Effector memory CD4-positive, alpha-beta T cell (primary cell): ENCODE measurements around the gene IL20RB.

Experiments
- DNase-seq, 3 donors: peaks; one replicate each; pipeline ENCODE4 v3.0.0-alpha.2; 2020
- H3K27ac ChIP-seq: 2 replicates; pipeline ENCODE4 v1.7.0; 2013; ENCODE audit warnings: mild to moderate bottlenecking, low read length, moderate library complexity; ENCODE audit not compliant: insufficient read depth, poor library complexity, severe bottlenecking
- H3K27me3 ChIP-seq: replicated peaks from 2 replicates; pipeline ENCODE4 v1.7.0; 2013; ENCODE audit warnings: mild to moderate bottlenecking, low read length; ENCODE audit not compliant: insufficient read depth, control insufficient read depth, poor library complexity, severe bottlenecking
- H3K36me3 ChIP-seq: 2 replicates; pipeline ENCODE4 v1.7.0; 2013; ENCODE audit warnings: mild to moderate bottlenecking, low read length, moderate library complexity; ENCODE audit not compliant: control insufficient read depth, insufficient read depth
- H3K4me1 ChIP-seq: 2 replicates; pipeline ENCODE4 v1.7.0; 2013; ENCODE audit warnings: low read length, mild to moderate bottlenecking; ENCODE audit not compliant: control insufficient read depth, insufficient read depth, poor library complexity, severe bottlenecking
- H3K4me3 ChIP-seq: 2 replicates; pipeline ENCODE4 v1.7.0; 2013; ENCODE audit warnings: low read length, low read depth, mild to moderate bottlenecking; ENCODE audit not compliant: insufficient read depth, poor library complexity, severe bottlenecking
- H3K9me3 ChIP-seq: 2 replicates; pipeline ENCODE4 v1.7.0; 2013; ENCODE audit warnings: mild to moderate bottlenecking, low read length, moderate library complexity; ENCODE audit not compliant: control insufficient read depth

The IL20RB gene

DNA sequence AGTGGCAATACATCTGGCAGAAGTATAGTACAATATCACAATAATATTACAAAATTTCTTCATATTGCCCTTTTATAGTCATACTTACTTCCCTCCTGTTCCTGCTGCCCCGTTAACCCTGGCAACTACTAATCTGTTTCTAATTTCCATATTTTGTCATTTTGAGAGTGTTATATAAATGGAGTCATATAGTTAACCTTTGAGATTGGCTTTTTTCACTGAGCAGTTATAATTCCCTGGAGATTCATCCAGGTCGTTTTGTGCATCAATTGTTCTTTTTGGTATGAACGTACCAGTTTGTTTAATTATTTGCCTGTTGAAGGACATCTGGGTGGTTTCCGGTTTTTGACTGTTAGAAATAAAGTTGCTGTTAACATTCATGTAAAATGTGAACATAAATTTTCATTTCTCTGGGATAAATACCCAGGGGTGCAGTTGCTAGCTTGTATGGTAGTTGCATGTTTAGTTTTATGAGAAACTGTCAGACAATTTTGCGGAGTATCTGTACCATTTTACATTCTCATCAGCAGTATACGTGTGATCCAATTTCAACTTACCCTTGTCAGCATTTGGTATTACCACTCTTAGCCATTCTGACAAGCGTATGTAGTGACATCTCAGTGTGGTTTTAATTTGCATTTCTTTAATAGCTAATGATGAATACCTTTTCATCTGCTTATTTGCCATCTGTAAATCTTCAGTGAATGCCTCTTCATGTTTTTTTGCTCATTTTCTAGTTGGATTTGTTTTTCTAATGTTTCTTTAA is 32.2 kb upstream of the IL20RB start:
- no peaks in the 10 kb centered on the region for H3K27me3 ChIP-seq
- DNase-seq: no peak
- peaks cover 3% of the 10 kb centered on the region for H3K36me3 ChIP-seq
- H3K9me3 ChIP-seq: no peaks in the 10 kb centered on the region
- no peak overlapping the region for H3K27ac ChIP-seq
- no peak overlapping the region for H3K4me3 ChIP-seq
- H3K4me1 ChIP-seq: peaks cover 4% of the 10 kb centered on the region

DNA sequence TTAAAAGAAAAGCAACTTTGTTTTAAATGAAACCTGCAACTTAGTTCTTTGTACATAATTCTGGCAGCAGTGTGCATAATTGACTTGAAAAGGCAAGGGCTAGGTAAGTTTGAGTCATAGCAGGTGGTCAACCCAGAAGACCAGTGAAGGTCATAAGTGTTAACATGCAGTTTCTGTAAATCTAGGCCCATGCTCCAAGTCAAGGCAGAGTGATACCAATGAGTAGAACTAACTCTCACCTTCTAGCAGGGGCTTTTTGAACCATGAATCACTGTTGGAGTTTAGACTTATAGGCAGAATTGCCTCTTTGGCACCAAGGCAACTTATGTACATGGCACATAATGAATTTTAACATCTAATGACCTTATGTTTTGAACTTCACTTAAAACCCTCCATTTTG is 29.5 kb upstream of the IL20RB start:
- Histone ChIP-seq H3K4me1 (peaks cover 9% of the 10 kb centered on the region), H3K36me3 (peaks cover 3% of the 10 kb centered on the region), H3K27ac (no peak overlapping the region), H3K9me3 (no peaks in the 10 kb centered on the region), H3K4me3 (no peak overlapping the region), H3K27me3 (no peaks in the 10 kb centered on the region)
- no peak for DNase-seq

DNA sequence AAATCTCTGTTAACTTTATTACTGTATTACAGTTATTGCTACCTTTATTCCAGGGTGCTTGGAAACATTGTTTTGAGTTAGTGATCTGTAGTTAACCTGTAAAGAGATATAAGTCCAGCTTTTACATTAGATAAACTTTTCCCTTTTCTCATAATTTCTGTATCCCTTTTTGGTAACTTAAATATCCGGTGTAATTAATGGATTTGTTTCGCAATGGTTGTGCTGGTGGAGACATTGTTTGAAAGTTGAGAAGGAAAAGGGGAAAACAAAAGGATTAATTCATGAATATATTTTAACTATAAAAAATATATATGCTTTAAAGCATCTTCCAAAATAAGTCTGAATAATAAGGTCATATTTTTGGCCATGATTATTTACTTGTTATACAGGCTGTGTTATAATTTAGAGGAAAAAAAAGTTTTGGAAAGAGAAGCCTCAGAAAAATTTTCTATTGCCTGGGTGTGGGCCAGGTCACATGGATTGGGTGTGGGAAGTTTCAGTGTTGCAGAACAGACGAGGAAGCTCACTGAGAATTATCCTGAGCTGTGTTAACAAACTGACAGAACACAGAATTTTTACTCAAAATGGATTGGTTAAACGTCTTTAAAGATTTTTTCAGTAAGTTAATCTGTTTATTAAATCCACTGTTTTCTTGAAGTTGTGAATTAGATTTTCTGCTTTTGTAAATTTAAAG is 27.7 kb upstream of the IL20RB start:
- Histone ChIP-seq H3K4me1 (peaks cover 9% of the 10 kb centered on the region), H3K27me3 (no peaks in the 10 kb centered on the region), H3K27ac (no peak overlapping the region), H3K36me3 (peaks cover 3% of the 10 kb centered on the region), H3K4me3 (no peak overlapping the region), H3K9me3 (no peaks in the 10 kb centered on the region)
- no peak for DNase-seq

DNA sequence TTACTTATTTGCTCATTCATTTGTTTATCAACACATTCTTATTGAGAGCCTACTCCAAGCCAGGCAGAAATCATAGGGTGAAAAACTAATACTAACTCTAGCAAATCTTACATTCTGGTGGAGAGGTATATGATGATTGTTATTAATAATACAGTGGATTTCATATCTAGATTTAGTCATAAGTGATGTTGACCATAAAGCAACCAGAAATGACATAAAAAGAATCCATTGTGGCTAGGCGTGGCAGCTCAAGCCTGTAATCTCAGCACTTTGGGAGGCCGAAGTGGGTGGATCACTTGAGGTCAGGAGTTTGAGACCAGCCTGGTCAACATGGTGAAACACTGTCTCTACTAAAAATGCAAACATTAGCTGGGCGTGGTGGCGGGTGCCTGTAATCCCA is 26.2 kb upstream of the IL20RB start:
- Histone ChIP-seq H3K4me3 (no peak overlapping the region), H3K36me3 (peaks cover 3% of the 10 kb centered on the region), H3K4me1 (peaks cover 9% of the 10 kb centered on the region), H3K27ac (no peak overlapping the region), H3K27me3 (no peaks in the 10 kb centered on the region), H3K9me3 (no peaks in the 10 kb centered on the region)
- no peak for DNase-seq

DNA sequence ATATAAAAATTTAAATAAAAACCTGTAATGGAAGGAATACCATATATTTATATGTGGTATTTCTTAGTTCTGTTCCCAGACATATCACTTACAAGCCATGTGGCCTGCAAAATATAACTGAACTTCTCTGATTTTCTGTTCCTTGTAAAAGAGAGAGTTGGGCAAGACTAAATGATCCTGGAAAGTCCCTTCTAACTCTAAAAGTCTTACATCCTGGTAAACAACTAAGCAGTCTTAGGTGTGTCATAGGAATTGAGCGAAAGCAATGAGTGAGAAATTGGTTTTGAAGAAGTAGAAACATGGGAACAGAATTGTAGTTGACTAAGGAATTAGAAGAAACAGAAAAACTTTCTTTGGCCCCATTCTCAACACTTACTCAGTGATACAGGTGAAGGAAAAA is 25.3 kb upstream of the IL20RB start:
- Histone ChIP-seq H3K9me3 (no peaks in the 10 kb centered on the region), H3K36me3 (peaks cover 3% of the 10 kb centered on the region), H3K4me1 (peaks cover 9% of the 10 kb centered on the region), H3K4me3 (no peak overlapping the region), H3K27ac (peak overlapping the region; percentile 7), H3K27me3 (no peaks in the 10 kb centered on the region)
- DNase-seq: no peak

DNA sequence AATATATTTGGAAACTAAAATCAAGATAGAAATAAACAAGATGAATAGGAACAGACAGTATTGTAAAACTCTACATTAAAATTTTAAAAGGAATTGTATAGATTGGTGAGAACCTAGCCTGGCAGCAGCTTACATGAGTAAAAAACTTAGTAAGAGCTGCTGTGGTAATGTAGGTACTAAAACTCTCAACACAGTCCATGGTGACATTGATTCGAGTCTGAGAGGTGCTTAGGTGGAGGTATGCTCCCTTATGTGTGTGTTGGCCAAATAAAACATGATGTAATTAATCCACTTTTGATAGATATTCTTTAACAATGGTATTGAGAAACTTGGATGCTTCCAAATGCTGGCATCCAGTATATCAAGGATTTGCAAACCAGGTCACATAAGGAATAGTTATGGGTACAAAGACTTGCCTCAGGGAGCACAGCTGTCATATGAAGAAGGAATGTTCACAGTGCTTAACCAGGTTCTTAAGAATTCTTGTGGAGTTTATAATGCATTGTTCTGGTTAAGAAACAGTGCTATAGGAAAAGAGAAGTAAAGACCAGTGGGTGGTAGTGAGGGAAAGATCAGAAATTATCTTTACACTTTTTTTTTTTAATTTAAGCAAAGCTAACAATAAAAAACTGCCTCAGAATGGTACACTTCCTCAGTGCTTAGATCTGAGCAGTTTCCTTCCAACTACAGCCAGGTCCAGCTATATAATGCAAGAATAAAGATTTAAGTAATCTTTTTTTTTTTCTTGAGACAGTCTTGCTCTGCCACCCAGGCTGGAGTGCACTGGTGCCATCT is 24.6 kb upstream of the IL20RB start:
- no peak for DNase-seq
- H3K27ac ChIP-seq: peak overlapping the region; percentile 7
- peaks cover 3% of the 10 kb centered on the region for H3K36me3 ChIP-seq
- no peaks in the 10 kb centered on the region for H3K27me3 ChIP-seq
- H3K4me3 ChIP-seq: no peak overlapping the region
- peaks cover 9% of the 10 kb centered on the region for H3K4me1 ChIP-seq
- H3K9me3 ChIP-seq: no peaks in the 10 kb centered on the region

DNA sequence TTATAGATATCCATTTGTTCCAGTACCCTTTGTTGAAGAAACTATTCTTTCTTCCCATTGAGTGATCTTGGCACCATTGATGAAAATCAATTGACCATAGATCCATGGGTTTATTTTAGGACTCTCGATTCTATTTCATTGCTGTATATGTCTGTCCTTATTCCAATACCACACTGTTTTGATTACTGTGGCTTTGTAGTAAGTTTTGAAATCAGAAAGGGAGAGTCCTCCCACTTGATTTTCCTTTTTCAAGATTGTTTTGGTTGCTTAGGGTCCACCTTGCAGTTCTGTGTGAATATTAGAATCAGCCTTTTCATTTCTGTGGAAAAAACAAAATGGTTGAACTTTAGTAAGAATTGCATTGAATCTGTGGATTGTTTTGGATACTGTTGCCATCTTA is 20.6 kb upstream of the IL20RB start:
- Histone ChIP-seq H3K27me3 (no peaks in the 10 kb centered on the region), H3K36me3 (no peaks in the 10 kb centered on the region), H3K27ac (no peak overlapping the region), H3K4me3 (no peak overlapping the region), H3K4me1 (peaks cover 5% of the 10 kb centered on the region), H3K9me3 (no peaks in the 10 kb centered on the region)
- DNase-seq: no peak

DNA sequence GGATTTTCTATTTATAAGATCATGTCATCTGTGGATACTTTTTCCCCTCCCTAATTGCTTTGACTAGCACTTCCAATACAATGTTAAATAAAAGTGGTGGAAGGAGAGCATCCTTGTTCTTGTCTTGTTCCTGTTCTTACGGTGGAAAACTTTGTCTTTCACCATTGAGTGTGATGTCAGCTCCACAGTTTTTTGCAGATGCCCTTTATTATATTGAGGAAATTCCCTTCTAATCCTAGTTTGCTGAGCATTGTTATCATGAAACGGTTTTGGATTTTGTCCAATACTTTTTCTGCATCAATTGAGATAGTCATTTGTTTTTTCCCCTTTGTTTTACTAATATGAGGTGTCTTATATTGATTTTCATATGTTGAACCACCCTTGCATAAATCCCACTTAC is 19.9 kb upstream of the IL20RB start:
- Histone ChIP-seq H3K36me3 (no peaks in the 10 kb centered on the region), H3K27me3 (no peaks in the 10 kb centered on the region), H3K9me3 (no peaks in the 10 kb centered on the region), H3K4me1 (peaks cover 4% of the 10 kb centered on the region), H3K27ac (no peak overlapping the region), H3K4me3 (no peak overlapping the region)
- no peak for DNase-seq

DNA sequence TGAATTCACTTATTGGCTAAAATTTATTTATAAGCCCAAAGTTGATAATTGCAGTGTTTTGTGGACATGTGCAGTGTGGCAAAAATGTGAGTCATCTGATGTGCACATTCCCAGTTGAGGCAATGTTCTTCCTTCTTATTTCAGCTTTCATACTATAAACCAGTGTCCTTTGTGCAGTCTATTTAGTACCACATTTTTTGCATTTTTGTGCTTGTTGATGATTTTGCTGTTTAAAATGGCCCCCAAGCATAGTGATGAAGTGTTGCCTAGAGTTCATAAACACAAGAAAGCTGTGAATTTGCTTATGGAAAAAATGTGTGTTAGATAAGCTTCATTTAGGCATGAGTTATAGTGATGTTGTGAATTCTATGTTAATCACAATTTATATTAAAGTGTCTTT is 19.4 kb upstream of the IL20RB start:
- no peaks in the 10 kb centered on the region for H3K36me3 ChIP-seq
- H3K4me3 ChIP-seq: no peak overlapping the region
- no peaks in the 10 kb centered on the region for H3K9me3 ChIP-seq
- no peak overlapping the region for H3K27ac ChIP-seq
- H3K27me3 ChIP-seq: no peaks in the 10 kb centered on the region
- H3K4me1 ChIP-seq: peaks cover 4% of the 10 kb centered on the region
- no peak for DNase-seq

DNA sequence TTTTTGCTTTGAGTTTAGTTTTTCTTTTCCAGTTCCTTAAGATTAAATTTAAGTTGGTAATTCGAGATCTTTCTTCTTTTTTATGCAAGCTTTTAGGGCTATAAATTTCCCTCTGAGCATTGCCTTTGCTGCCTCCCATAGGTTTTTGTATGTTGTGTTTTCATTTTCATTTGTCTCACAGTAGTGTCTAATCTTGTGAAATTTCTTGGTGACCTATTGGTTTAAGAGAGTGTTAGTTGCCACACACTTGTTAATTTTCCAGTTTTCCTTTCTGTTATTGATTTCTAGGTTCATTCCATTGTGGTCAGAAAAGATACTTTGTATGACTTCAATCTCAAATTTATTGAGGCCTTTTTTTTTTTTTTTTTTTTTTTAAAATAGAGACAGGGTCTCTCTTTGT is 18.3 kb upstream of the IL20RB start:
- Histone ChIP-seq H3K4me3 (no peak overlapping the region), H3K27me3 (no peaks in the 10 kb centered on the region), H3K36me3 (no peaks in the 10 kb centered on the region), H3K27ac (no peak overlapping the region), H3K9me3 (no peaks in the 10 kb centered on the region), H3K4me1 (peaks cover 4% of the 10 kb centered on the region)
- DNase-seq: no peak
